ENCODE results near the gene SLC25A44.

The SLC25A44 gene

DNA sequence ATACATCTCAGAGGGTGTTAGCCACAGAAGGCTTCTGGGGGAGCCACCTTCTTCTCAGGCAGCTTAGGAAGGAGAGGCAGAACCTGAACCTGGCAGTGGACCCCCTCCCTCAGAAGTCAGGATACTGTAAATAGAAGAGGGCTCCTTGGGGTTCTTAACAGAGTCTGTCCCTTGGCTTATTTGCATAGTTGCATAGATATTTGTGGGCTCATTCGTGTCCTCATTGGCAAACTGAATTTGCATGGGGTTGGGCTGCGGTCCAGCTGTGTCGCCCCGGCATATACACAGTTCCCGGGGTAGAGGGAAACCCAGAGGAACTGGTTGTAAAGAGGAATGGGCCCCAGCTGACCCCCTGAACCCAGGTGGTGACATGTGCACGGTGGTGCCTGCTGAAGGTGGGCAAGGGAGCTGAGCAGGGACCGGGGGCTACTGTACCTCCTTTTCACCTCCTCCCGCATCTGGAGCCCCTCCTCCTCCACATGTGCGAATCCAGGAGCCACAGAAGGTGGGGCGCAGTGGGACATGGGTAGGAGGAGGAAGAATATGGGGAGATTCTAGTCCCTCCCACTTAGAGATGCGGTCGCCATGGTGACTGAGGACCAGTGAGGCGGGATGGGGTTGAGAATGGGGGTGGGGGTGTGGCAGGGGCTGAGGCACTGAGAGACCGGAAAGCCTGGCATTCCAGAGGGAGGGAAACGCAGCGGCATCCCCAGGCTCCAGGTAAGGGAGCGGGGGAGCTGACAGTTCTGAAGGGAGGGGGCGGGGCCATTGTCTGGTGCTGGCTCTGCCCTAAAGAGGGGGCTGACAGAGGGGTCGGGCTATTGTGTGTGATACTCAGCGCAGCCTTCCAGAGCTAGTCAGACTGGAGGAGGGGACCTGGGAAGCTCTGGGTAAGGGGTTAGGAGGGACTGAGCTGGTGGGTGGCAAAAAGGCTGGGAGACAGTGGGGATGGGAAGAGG lies 44.3 kb upstream of the SLC25A44 start:
- no peaks in the 10 kb centered on the region for H3K27me3 ChIP-seq (ENCODE audit: insufficient read depth, insufficient read length)
- H3K9ac ChIP-seq (ENCODE audit: insufficient read length, low read depth): peak overlapping the region; percentile 50
- DNase-seq (ENCODE audit: low read depth, low spot score): peak; percentile 93
- no peaks in the 10 kb centered on the region for H3K36me3 ChIP-seq (ENCODE audit: insufficient read depth, insufficient read length, low read length)
- peaks cover 41% of the 10 kb centered on the region for H3K4me1 ChIP-seq (ENCODE audit: insufficient read depth, insufficient read length)
- no peak overlapping the region for H3K4me3 ChIP-seq (ENCODE audit: insufficient read length, low read depth)
- H3K9me3 ChIP-seq (ENCODE audit: insufficient read depth, low read length): no peaks in the 10 kb centered on the region
- TF ChIP-seq YY1 (IDR thresholded peaks at IDR 0.05; ENCODE audit: insufficient read depth, insufficient read length): no peak

DNA sequence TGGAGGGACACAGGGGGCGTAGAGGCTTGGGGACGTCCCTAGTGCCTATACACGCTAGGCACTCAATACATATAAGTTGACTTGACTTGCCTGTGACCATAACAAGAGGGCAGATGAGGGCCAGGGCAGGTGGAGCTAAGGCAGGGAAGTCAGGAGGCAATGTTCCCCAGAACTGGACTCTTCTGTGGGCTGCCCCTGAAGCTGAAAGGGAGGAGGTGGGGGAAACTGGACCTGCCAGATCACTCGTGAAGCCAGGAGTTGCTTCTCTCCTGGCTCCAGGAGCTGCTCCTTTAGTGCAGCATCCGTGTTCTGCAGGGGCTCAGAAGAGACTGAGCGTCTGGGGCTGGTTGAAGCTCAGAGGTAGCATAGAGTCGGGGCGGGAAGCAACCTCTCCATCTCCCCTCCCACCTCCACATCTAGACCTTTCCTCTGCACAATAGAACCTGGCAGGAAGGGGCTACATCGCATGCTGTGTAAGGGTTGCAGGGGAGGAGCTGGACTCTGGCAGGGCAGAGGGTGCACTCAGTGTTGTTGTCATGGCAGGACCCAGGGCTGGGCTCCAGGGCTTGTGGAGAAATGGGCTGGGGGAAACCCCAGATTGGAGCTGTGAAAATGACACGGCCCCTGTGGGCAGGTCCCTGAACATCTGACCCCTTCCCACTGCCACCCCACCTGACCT lies 43.4 kb upstream of the SLC25A44 start:
- H3K9me3 ChIP-seq (ENCODE audit: insufficient read depth, low read length): no peaks in the 10 kb centered on the region
- no peak overlapping the region for H3K4me3 ChIP-seq (ENCODE audit: insufficient read length, low read depth)
- no peak for TF ChIP-seq YY1 (IDR thresholded peaks at IDR 0.05; ENCODE audit: insufficient read depth, insufficient read length)
- TF ChIP-seq SUZ12 (IDR thresholded peaks at IDR 0.05; ENCODE audit: extremely low read depth, insufficient read depth, insufficient read length): no peak
- TF ChIP-seq ZNF274 (IDR thresholded peaks at IDR 0.05; ENCODE audit: low read depth, low read length): no peak
- H3K9ac ChIP-seq (ENCODE audit: insufficient read length, low read depth): peak overlapping the region; percentile 50
- DNase-seq (ENCODE audit: low read depth, low spot score): no peak
- no peaks in the 10 kb centered on the region for H3K27me3 ChIP-seq (ENCODE audit: insufficient read depth, insufficient read length)
- no peaks in the 10 kb centered on the region for H3K36me3 ChIP-seq (ENCODE audit: insufficient read depth, insufficient read length, low read length)
- peaks cover 43% of the 10 kb centered on the region for H3K4me1 ChIP-seq (ENCODE audit: insufficient read depth, insufficient read length)

DNA sequence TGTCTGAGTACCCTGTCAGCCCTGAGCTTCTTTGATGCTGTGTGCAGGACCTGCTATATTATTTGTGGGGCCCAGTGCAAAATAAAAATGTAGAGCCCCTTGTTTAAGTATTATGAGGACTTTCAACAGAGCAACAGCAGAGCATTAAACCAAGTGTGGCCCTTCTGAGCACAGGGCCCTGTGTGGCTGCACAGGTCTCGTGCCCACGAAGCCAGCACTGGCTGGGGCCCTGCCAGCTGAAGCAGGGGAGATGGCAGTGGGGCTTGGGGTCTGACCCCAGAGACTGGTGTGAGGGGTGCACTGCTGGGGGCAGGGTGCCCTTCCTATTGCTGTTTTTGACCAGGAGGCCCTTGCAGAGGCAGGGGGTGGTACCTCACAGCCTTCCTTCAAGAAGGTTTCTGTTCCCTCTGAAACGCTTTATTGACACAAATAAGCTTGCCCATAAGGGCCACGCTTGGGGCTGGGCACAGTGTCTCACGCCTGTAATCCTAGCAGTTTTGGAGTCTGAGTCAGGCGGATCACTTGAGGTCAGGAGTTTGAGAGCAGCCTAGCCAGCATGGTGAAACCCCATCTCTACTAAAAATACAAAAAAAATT lies 42.7 kb upstream of the SLC25A44 start:
- TF ChIP-seq ZNF274 (IDR thresholded peaks at IDR 0.05; ENCODE audit: low read depth, low read length): no peak
- TF ChIP-seq SUZ12 (IDR thresholded peaks at IDR 0.05; ENCODE audit: extremely low read depth, insufficient read depth, insufficient read length): no peak
- no peak for TF ChIP-seq YY1 (IDR thresholded peaks at IDR 0.05; ENCODE audit: insufficient read depth, insufficient read length)
- Histone ChIP-seq H3K36me3 (ENCODE audit: insufficient read depth, insufficient read length, low read length) (no peaks in the 10 kb centered on the region), H3K27me3 (ENCODE audit: insufficient read depth, insufficient read length) (no peaks in the 10 kb centered on the region), H3K9ac (ENCODE audit: insufficient read length, low read depth) (peak overlapping the region; percentile 50), H3K9me3 (ENCODE audit: insufficient read depth, low read length) (no peaks in the 10 kb centered on the region), H3K4me3 (ENCODE audit: insufficient read length, low read depth) (no peak overlapping the region), H3K4me1 (ENCODE audit: insufficient read depth, insufficient read length) (peaks cover 50% of the 10 kb centered on the region)
- no peak for DNase-seq (ENCODE audit: low read depth, low spot score)

DNA sequence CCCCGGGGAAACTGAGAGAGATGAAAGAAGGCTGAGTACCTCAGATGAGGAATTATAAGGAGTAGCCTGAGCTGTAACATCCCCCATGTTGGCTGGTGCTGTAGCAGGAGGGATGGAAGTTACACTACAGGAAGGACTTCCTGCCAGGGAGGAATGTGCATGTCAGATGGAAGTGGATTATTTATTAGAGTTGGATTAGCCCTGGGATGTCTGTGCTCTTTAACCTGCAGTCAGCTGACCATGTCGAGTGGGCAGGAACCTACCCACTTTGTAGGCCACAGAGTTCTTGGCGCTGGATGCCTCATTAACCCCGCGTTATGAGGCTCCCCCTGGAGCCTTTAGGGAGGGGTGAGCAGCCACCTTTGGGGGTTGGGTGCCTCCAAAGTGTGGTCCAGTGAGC lies 41.3 kb upstream of the SLC25A44 start:
- Histone ChIP-seq H3K9me3 (ENCODE audit: insufficient read depth, low read length) (no peaks in the 10 kb centered on the region), H3K27me3 (ENCODE audit: insufficient read depth, insufficient read length) (no peaks in the 10 kb centered on the region), H3K4me1 (ENCODE audit: insufficient read depth, insufficient read length) (peaks cover 36% of the 10 kb centered on the region), H3K4me3 (ENCODE audit: insufficient read length, low read depth) (no peak overlapping the region), H3K9ac (ENCODE audit: insufficient read length, low read depth) (no peak overlapping the region), H3K36me3 (ENCODE audit: insufficient read depth, insufficient read length, low read length) (no peaks in the 10 kb centered on the region)
- DNase-seq (ENCODE audit: low read depth, low spot score): no peak
- TF ChIP-seq SUZ12 (IDR thresholded peaks at IDR 0.05; ENCODE audit: extremely low read depth, insufficient read depth, insufficient read length): no peak

DNA sequence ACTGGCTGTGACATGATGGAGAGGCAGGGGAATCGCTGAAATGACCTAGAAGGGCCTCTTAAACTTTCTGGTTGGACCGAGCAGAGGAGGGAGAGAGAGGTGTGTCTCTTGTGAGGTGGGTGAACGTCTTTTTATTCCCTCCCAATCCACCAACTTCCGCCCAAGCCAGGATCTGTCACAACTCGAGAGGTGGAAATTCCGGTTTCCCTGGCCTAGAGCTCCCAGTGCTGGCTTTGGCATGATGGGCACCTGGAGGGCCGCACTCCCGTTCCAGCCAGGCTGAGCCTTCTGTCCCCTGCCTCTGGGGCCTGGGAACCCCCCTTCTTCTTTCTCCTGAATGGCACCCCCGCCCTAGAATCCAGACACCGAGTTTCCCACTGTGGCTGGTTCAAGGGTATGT lies 40.5 kb upstream of the SLC25A44 start, which contains the start of gene SEMA4A:
Gene SEMA4A, plus strand, starts transcription at position 224 of the 400 bp plus-strand sequence. CDS start 994 bp downstream, outside the sequence.
- no peak for DNase-seq (ENCODE audit: low read depth, low spot score)
- no peak for TF ChIP-seq ZNF274 (IDR thresholded peaks at IDR 0.05; ENCODE audit: low read depth, low read length)
- no peak for TF ChIP-seq SUZ12 (IDR thresholded peaks at IDR 0.05; ENCODE audit: extremely low read depth, insufficient read depth, insufficient read length)
- TF ChIP-seq YY1 (IDR thresholded peaks at IDR 0.05; ENCODE audit: insufficient read depth, insufficient read length): no peak

DNA sequence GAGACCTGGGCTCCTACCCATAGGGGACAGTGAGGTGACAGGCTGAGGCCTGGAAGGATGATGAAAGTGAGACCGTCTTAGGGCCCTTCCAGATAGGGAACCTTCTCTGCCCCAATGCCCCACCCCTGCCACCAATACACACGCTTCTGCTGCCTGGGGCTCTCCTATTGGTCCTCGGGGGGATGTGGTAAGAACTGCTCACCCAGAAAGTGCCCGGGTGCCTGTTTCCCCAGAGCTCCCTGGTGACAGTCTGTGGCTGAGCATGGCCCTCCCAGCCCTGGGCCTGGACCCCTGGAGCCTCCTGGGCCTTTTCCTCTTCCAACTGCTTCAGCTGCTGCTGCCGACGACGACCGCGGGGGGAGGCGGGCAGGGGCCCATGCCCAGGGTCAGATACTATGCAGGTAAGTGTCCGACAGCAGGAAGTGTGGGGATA lies 39.6 kb upstream of the SLC25A44 start:
- TF ChIP-seq ZNF274 (IDR thresholded peaks at IDR 0.05; ENCODE audit: low read depth, low read length) (no peak), YY1 (IDR thresholded peaks at IDR 0.05; ENCODE audit: insufficient read depth, insufficient read length) (no peak), SUZ12 (IDR thresholded peaks at IDR 0.05; ENCODE audit: extremely low read depth, insufficient read depth, insufficient read length) (no peak)
- no peak overlapping the region for H3K9ac ChIP-seq (ENCODE audit: insufficient read length, low read depth)
- H3K4me3 ChIP-seq (ENCODE audit: insufficient read length, low read depth): no peak overlapping the region
- H3K4me1 ChIP-seq (ENCODE audit: insufficient read depth, insufficient read length): peaks cover 33% of the 10 kb centered on the region
- no peak for DNase-seq (ENCODE audit: low read depth, low spot score)
- H3K9me3 ChIP-seq (ENCODE audit: insufficient read depth, low read length): no peaks in the 10 kb centered on the region
- H3K36me3 ChIP-seq (ENCODE audit: insufficient read depth, insufficient read length, low read length): no peaks in the 10 kb centered on the region
- no peaks in the 10 kb centered on the region for H3K27me3 ChIP-seq (ENCODE audit: insufficient read depth, insufficient read length)

More for the DNA sequence above, 40.5 kb upstream of the SLC25A44 start, which contains the start of gene SEMA4A:
- Histone ChIP-seq H3K4me3 (ENCODE audit: insufficient read length, low read depth) (no peak within 1 kb of the TSS), H3K9ac (ENCODE audit: insufficient read length, low read depth) (no peak within 1 kb of the TSS), H3K4me1 (ENCODE audit: insufficient read depth, insufficient read length) (peaks cover 33% of the 10 kb centered on the region), H3K27me3 (ENCODE audit: insufficient read depth, insufficient read length) (no peaks in the 10 kb centered on the region), H3K9me3 (ENCODE audit: insufficient read depth, low read length) (no peaks in the 10 kb centered on the region), H3K36me3 (ENCODE audit: insufficient read depth, insufficient read length, low read length) (no peaks in the 10 kb centered on the region)
